ENCODE measurements around the gene DNASE2B. TPM values are rescaled to one million over a fixed set of nuclear protein-coding genes. Genes with fewer than 3 reads are reported as not detected.

DNASE2B gene
- not detected for total RNA-seq

GRCh38 chr1:84398175-84399155 is at the start of gene DNASE2B:
Gene DNASE2B (plus strand): TSS chr1:84398484. CDS start chr1:84398565, 81 bp downstream.
- no peaks in the 10 kb centered on the region for H3K27me3 Mint-ChIP-seq
- H3K36me3 Mint-ChIP-seq (ENCODE audit: low read depth), result no peaks in the 10 kb centered on the region
- no peaks in the 10 kb centered on the region for H3K4me1 Mint-ChIP-seq
- no peak within 1 kb of the TSS for H3K4me3 Mint-ChIP-seq
- H3K9me3 Mint-ChIP-seq, result no peaks in the 10 kb centered on the region
- DNase-seq, result no peak
- CTCF ChIA-PET, result no interaction called here
- POLR2A ChIA-PET, result no interaction called here
- H3K27ac Mint-ChIP-seq, result no peak within 1 kb of the TSS

- CTCF ChIA-PET, result no interaction called here
These were observed 49.5 kb upstream of the DNASE2B start for GRCh38 chr1:84348759-84349158.

GRCh38 chr1:84350104-84350503 is 48.2 kb upstream of the DNASE2B start:
- Mint-ChIP-seq H3K9me3 (no peaks in the 10 kb centered on the region), H3K27ac (no peak overlapping the region), H3K27me3 (no peaks in the 10 kb centered on the region), H3K4me3 (no peak overlapping the region), H3K4me1 (no peaks in the 10 kb centered on the region), H3K36me3 (ENCODE audit: low read depth) (no peaks in the 10 kb centered on the region)
- ChIA-PET POLR2A (no interaction called here), CTCF (no interaction called here)
- no peak for DNase-seq

More at GRCh38 chr1:84348759-84349158, 49.5 kb upstream of the DNASE2B start:
- POLR2A ChIA-PET, result no interaction called here
- H3K4me1 Mint-ChIP-seq, result no peaks in the 10 kb centered on the region
- H3K36me3 Mint-ChIP-seq (ENCODE audit: low read depth), result no peaks in the 10 kb centered on the region
- no peak for DNase-seq
- no peaks in the 10 kb centered on the region for H3K27me3 Mint-ChIP-seq
- no peak overlapping the region for H3K27ac Mint-ChIP-seq
- H3K4me3 Mint-ChIP-seq, result no peak overlapping the region
- no peaks in the 10 kb centered on the region for H3K9me3 Mint-ChIP-seq

- no peak overlapping the region for H3K27ac Mint-ChIP-seq
- no peak overlapping the region for H3K4me3 Mint-ChIP-seq
- no peaks in the 10 kb centered on the region for H3K4me1 Mint-ChIP-seq
- H3K9me3 Mint-ChIP-seq, result no peaks in the 10 kb centered on the region
- H3K36me3 Mint-ChIP-seq (ENCODE audit: low read depth), result no peaks in the 10 kb centered on the region
- ChIA-PET CTCF (no interaction called here), POLR2A (no interaction called here)
- no peak for DNase-seq
- no peaks in the 10 kb centered on the region for H3K27me3 Mint-ChIP-seq
These were observed 47.7 kb upstream of the DNASE2B start for GRCh38 chr1:84350550-84350949.

GRCh38 chr1:84352298-84353106 is 45.8 kb upstream of the DNASE2B start:
- H3K27ac Mint-ChIP-seq, result no peak overlapping the region
- no peaks in the 10 kb centered on the region for H3K4me1 Mint-ChIP-seq
- no peak for DNase-seq
- CTCF ChIA-PET, result no interaction called here
- POLR2A ChIA-PET, result no interaction called here
- no peaks in the 10 kb centered on the region for H3K27me3 Mint-ChIP-seq
- H3K36me3 Mint-ChIP-seq (ENCODE audit: low read depth), result no peaks in the 10 kb centered on the region
- H3K9me3 Mint-ChIP-seq, result peaks cover 3% of the 10 kb centered on the region
- H3K4me3 Mint-ChIP-seq, result no peak overlapping the region

- peaks cover 5% of the 10 kb centered on the region for H3K9me3 Mint-ChIP-seq
- H3K36me3 Mint-ChIP-seq (ENCODE audit: low read depth), result no peaks in the 10 kb centered on the region
- DNase-seq, result no peak
- H3K4me3 Mint-ChIP-seq, result no peak overlapping the region
- ChIA-PET POLR2A (no interaction called here), CTCF (no interaction called here)
- H3K27me3 Mint-ChIP-seq, result no peaks in the 10 kb centered on the region
- H3K27ac Mint-ChIP-seq, result no peak overlapping the region
- H3K4me1 Mint-ChIP-seq, result no peaks in the 10 kb centered on the region
These were observed 44.6 kb upstream of the DNASE2B start for GRCh38 chr1:84353695-84354094.

- no peaks in the 10 kb centered on the region for H3K36me3 Mint-ChIP-seq (ENCODE audit: low read depth)
- ChIA-PET CTCF (no interaction called here), POLR2A (no interaction called here)
- H3K4me1 Mint-ChIP-seq, result no peaks in the 10 kb centered on the region
- H3K4me3 Mint-ChIP-seq, result no peak overlapping the region
- H3K9me3 Mint-ChIP-seq, result peaks cover 5% of the 10 kb centered on the region
- no peak for DNase-seq
- H3K27ac Mint-ChIP-seq, result no peak overlapping the region
- no peaks in the 10 kb centered on the region for H3K27me3 Mint-ChIP-seq
These were observed 42.7 kb upstream of the DNASE2B start for GRCh38 chr1:84355556-84355955.

GRCh38 chr1:84356881-84357280 is 41.4 kb upstream of the DNASE2B start:
- no peak for DNase-seq
- Mint-ChIP-seq H3K36me3 (ENCODE audit: low read depth) (no peaks in the 10 kb centered on the region), H3K4me3 (no peak overlapping the region), H3K4me1 (no peaks in the 10 kb centered on the region), H3K27me3 (no peaks in the 10 kb centered on the region), H3K9me3 (peaks cover 5% of the 10 kb centered on the region), H3K27ac (no peak overlapping the region)
- ChIA-PET POLR2A (no interaction called here), CTCF (interaction anchor here (0.6 kb wide), 2 partner anchors 170 to 1368 kb away, joined by 3 to 4 read pairs; no protein-coding TSS in a partner anchor)

- H3K4me1 Mint-ChIP-seq, result peaks cover 1% of the 10 kb centered on the region
- no peak for DNase-seq
- CTCF ChIA-PET, result no interaction called here
- no peak overlapping the region for H3K27ac Mint-ChIP-seq
- peaks cover 5% of the 10 kb centered on the region for H3K9me3 Mint-ChIP-seq
- H3K36me3 Mint-ChIP-seq (ENCODE audit: low read depth), result no peaks in the 10 kb centered on the region
- no peak overlapping the region for H3K4me3 Mint-ChIP-seq
- H3K27me3 Mint-ChIP-seq, result no peaks in the 10 kb centered on the region
- POLR2A ChIA-PET, result no interaction called here
These were observed 39.6 kb upstream of the DNASE2B start for GRCh38 chr1:84358695-84359094.

GRCh38 chr1:84360316-84360715 is 38.0 kb upstream of the DNASE2B start:
- ChIA-PET CTCF (no interaction called here), POLR2A (no interaction called here)
- Mint-ChIP-seq H3K4me1 (peaks cover 1% of the 10 kb centered on the region), H3K4me3 (no peak overlapping the region), H3K27me3 (no peaks in the 10 kb centered on the region), H3K9me3 (peaks cover 5% of the 10 kb centered on the region), H3K36me3 (ENCODE audit: low read depth) (no peaks in the 10 kb centered on the region), H3K27ac (no peak overlapping the region)
- no peak for DNase-seq

GRCh38 chr1:84361796-84362195 is 36.5 kb upstream of the DNASE2B start:
- Mint-ChIP-seq H3K4me1 (peaks cover 3% of the 10 kb centered on the region), H3K4me3 (no peak overlapping the region), H3K27ac (no peak overlapping the region), H3K36me3 (ENCODE audit: low read depth) (no peaks in the 10 kb centered on the region), H3K9me3 (peaks cover 4% of the 10 kb centered on the region), H3K27me3 (no peaks in the 10 kb centered on the region)
- ChIA-PET POLR2A (no interaction called here), CTCF (no interaction called here)
- no peak for DNase-seq

- Mint-ChIP-seq H3K27me3 (no peaks in the 10 kb centered on the region), H3K9me3 (no peaks in the 10 kb centered on the region), H3K36me3 (ENCODE audit: low read depth) (no peaks in the 10 kb centered on the region), H3K27ac (no peak overlapping the region), H3K4me3 (no peak overlapping the region), H3K4me1 (peaks cover 3% of the 10 kb centered on the region)
- ChIA-PET CTCF (no interaction called here), POLR2A (no interaction called here)
- DNase-seq, result no peak
These were observed 35.3 kb upstream of the DNASE2B start for GRCh38 chr1:84363019-84363418.

GRCh38 chr1:84363622-84364021 is 34.7 kb upstream of the DNASE2B start:
- H3K27ac Mint-ChIP-seq, result no peak overlapping the region
- POLR2A ChIA-PET, result no interaction called here
- CTCF ChIA-PET, result no interaction called here

More at GRCh38 chr1:84363622-84364021, 34.7 kb upstream of the DNASE2B start:
- Mint-ChIP-seq H3K27me3 (no peaks in the 10 kb centered on the region), H3K36me3 (ENCODE audit: low read depth) (no peaks in the 10 kb centered on the region), H3K4me3 (no peak overlapping the region), H3K4me1 (peaks cover 3% of the 10 kb centered on the region), H3K9me3 (no peaks in the 10 kb centered on the region)
- DNase-seq, result no peak
